Suprapubic skin (tissue), 4 donors: ENCODE measurements around the gene ALG6. TPM values are rescaled to one million over a fixed set of nuclear protein-coding genes. Genes with fewer than 3 reads are reported as not detected.

Experiments used
- DNase-seq, 2 donors: peaks; one replicate each; pipeline ENCODE4 v3.0.0-alpha.2; 2019; ENCODE audit warnings: low spot score in 2 of 2
- H3K27ac ChIP-seq: fragments of 200-600 bp; sonication (generic); one replicate; pipeline ENCODE4 v1.5.1; 2019
- H3K27me3 ChIP-seq: fragments of 200-600 bp; sonication (generic); one replicate; pipeline ENCODE4 v1.5.1; 2019
- H3K36me3 ChIP-seq: fragments of 200-600 bp; sonication (generic); one replicate; pipeline ENCODE4 v1.5.1; 2019
- H3K4me1 ChIP-seq: fragments of 200-600 bp; sonication (generic); one replicate; pipeline ENCODE4 v1.5.1; 2019
- H3K4me3 ChIP-seq: fragments of 200-600 bp; sonication (generic); one replicate; pipeline ENCODE4 v1.5.1; 2019; ENCODE audit warnings: mild to moderate bottlenecking
- H3K9me3 ChIP-seq: fragments of 200-600 bp; sonication (generic); one replicate; pipeline ENCODE4 v1.5.1; 2019
- CTCF ChIP-seq, 2 donors: fragments of 200-600 bp in 1 of 2; fragments of 450-650 bp in 1 of 2; sonication (generic) in 1 of 2; IDR thresholded peaks; one replicate each; pipeline ENCODE4 v1.5.1; 2016 to 2019; ENCODE audit warnings: antibody characterized with exemption in 2 of 2, mild to moderate bottlenecking in 1 of 2, moderate library complexity in 1 of 2
- EP300 ChIP-seq: sonication (generic); formaldehyde crosslinking; IDR thresholded peaks from one replicate; pipeline ENCODE4 v1.6.1; 2017; ENCODE audit warnings: antibody characterized with exemption
- POLR2A ChIP-seq, 2 donors: fragments of 450-650 bp; IDR thresholded peaks; one replicate each; pipeline ENCODE4 v1.6.1; 2017; ENCODE audit warnings: antibody characterized with exemption in 2 of 2, mild to moderate bottlenecking in 2 of 2, moderate library complexity in 2 of 2
- POLR2AphosphoS5 ChIP-seq, 3 donors: sonication (generic); formaldehyde crosslinking; IDR thresholded peaks; one replicate each; pipeline ENCODE4 v1.6.1; 2017; ENCODE audit warnings: antibody characterized with exemption in 3 of 3
- WGBS: methylation state at CpG from one replicate; pipeline ENCODE4 v1.1.5; 2018; 5-methylcytosine and 5-hydroxymethylcytosine counted together
- total RNA-seq, 4 donors: library from RNA; depleted of rRNA; stranded (reverse); fragments of >200 nt; gene quantifications; one replicate each; pipeline ENCODE4 v1.1.0, GENCODE V29; 2016

Gene ALG6
- total RNA-seq, result 10 to 100 TPM in 3 of 4 donors, 1 to 10 TPM in 1; 10.0 to 45.0 (median 17.6) TPM

- H3K4me3 ChIP-seq, result peak within 1 kb of the TSS; percentile 94
- WGBS, result 4% methylated on average over 4 of the region's 77 CpGs
- peaks cover 3% of the 10 kb centered on the region for H3K27me3 ChIP-seq
- DNase-seq, result peak; percentile 92 to 93
- no peak for TF ChIP-seq POLR2AphosphoS5 (IDR thresholded peaks at IDR 0.05)
- TF ChIP-seq POLR2A (IDR thresholded peaks at IDR 0.05), result peak in 1 of 2 donors; percentile 34
- H3K27ac ChIP-seq, result peak within 1 kb of the TSS; percentile 85
- H3K4me1 ChIP-seq, result peaks cover 14% of the 10 kb centered on the region
- peaks cover 15% of the 10 kb centered on the region for H3K36me3 ChIP-seq
- no peaks in the 10 kb centered on the region for H3K9me3 ChIP-seq
These were observed at the start of gene ALG6 for GRCh38 chr1:63367215-63368103. TSS of gene ALG6 (plus strand) at chr1:63367627. CDS start at chr1:63370978, 3,351 bp downstream.

- Histone ChIP-seq H3K4me3 (peak overlapping the region; percentile 55), H3K4me1 (peaks cover 48% of the 10 kb centered on the region), H3K27me3 (peaks cover 97% of the 10 kb centered on the region), H3K36me3 (no peaks in the 10 kb centered on the region), H3K27ac (no peak overlapping the region), H3K9me3 (no peaks in the 10 kb centered on the region)
- TF ChIP-seq POLR2A (IDR thresholded peaks at IDR 0.05) (no peak), EP300 (no peak), POLR2AphosphoS5 (IDR thresholded peaks at IDR 0.05) (no peak), CTCF (IDR thresholded peaks at IDR 0.05) (no peak)
- no peak for DNase-seq
- 11% methylated on average over 14 of the region's 14 CpGs for WGBS
These were observed 49.6 kb upstream of the ALG6 start for GRCh38 chr1:63317817-63318152.

GRCh38 chr1:63318201-63318979 is 49.0 kb upstream of the ALG6 start:
- Histone ChIP-seq H3K9me3 (no peaks in the 10 kb centered on the region), H3K36me3 (no peaks in the 10 kb centered on the region), H3K27ac (no peak overlapping the region), H3K4me3 (no peak overlapping the region), H3K27me3 (peaks cover 100% of the 10 kb centered on the region), H3K4me1 (peaks cover 54% of the 10 kb centered on the region)
- 27% methylated on average over 28 of the region's 28 CpGs for WGBS
- DNase-seq, result no peak
- TF ChIP-seq POLR2AphosphoS5 (IDR thresholded peaks at IDR 0.05) (no peak), CTCF (IDR thresholded peaks at IDR 0.05) (no peak), POLR2A (IDR thresholded peaks at IDR 0.05) (no peak)

- TF ChIP-seq CTCF (IDR thresholded peaks at IDR 0.05), result no peak
- no peak for TF ChIP-seq POLR2AphosphoS5 (IDR thresholded peaks at IDR 0.05)
- TF ChIP-seq POLR2A (IDR thresholded peaks at IDR 0.05), result no peak
- TF ChIP-seq EP300, result no peak
- Histone ChIP-seq H3K4me3 (no peak overlapping the region), H3K27me3 (peaks cover 100% of the 10 kb centered on the region), H3K9me3 (no peaks in the 10 kb centered on the region), H3K36me3 (no peaks in the 10 kb centered on the region), H3K4me1 (peaks cover 63% of the 10 kb centered on the region), H3K27ac (no peak overlapping the region)
- DNase-seq, result no peak
- 13% methylated on average over 48 of the region's 60 CpGs for WGBS
These were observed 48.1 kb upstream of the ALG6 start for GRCh38 chr1:63319046-63320021.

GRCh38 chr1:63320022-63320721 is 47.3 kb upstream of the ALG6 start:
- no peak for TF ChIP-seq POLR2AphosphoS5 (IDR thresholded peaks at IDR 0.05)
- TF ChIP-seq POLR2A (IDR thresholded peaks at IDR 0.05), result no peak
- no peak for TF ChIP-seq CTCF (IDR thresholded peaks at IDR 0.05)
- TF ChIP-seq EP300, result no peak
- no peak for DNase-seq
- no peak overlapping the region for H3K27ac ChIP-seq

More at GRCh38 chr1:63320022-63320721, 47.3 kb upstream of the ALG6 start:
- 14% methylated on average over 42 of the region's 47 CpGs for WGBS
- H3K9me3 ChIP-seq, result no peaks in the 10 kb centered on the region
- H3K4me1 ChIP-seq, result peaks cover 64% of the 10 kb centered on the region
- peaks cover 100% of the 10 kb centered on the region for H3K27me3 ChIP-seq
- H3K36me3 ChIP-seq, result no peaks in the 10 kb centered on the region
- H3K4me3 ChIP-seq, result no peak overlapping the region
